HG03196 (cell line): Measurements from ENCODE around the gene CD200R1L.

Source experiments
- ATAC-seq: cut with Tn5 transposase; IDR thresholded peaks from one replicate; pipeline ENCODE4 v1.9.1; 2021; ENCODE audit not compliant: unreplicated experiment

CD200R1L gene

GRCh38 chr3:112770032-112770626 is 76.5 kb downstream of the CD200R1L start:
- no peak for ATAC-seq

DNA sequence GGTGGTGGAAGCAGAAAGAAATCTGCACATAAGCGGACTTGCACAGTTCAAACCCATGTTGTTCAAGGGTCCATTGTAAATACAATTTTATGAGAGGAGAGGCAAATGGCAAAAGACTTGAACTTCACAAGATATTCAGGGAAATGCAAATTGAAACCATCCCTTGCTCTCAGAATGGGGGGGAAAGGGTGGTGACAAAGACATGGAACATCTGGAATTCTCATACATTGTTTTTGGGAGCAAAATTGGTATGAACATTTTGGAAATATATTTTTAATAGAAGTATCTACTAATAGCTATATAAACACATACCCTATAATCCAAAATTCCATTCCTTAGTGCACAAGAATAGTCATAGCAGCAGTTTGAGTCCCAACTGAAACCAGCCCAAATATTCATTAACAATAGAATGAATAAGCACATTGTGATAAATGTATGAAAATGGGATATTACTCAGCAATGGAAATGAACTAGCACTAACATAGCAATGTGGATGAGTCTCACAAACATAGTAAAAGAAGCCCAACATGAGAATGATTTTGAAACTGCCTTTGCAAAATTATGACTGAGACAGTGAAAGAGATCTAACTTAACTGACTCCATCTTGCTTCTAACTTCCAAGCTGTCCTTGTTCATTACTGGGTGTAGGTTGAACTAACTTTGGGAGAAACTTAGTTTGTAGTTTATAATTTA is 77.2 kb downstream of the CD200R1L start:
- ATAC-seq, result no peak

GRCh38 chr3:112767777-112768176 is 78.9 kb downstream of the CD200R1L start:
- no peak for ATAC-seq

DNA sequence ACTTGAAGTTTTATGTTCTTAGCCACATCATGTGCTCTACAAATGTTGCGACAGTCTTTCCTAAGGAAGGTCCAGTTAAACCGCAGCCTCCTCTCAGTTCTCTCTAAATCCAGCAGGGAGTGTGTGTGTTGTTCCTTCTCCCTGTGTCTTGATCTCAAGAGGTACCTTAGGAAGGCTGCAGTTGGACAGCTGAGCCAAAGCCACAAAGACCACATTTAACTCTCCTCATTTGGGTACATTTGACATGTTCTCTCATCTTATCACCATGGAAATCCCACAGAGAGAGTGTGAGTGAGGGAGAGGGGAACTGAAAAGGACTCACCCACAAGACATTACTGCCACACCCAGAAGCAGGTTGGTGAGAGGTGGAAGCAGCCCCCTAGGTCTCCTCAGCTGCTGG is 79.5 kb downstream of the CD200R1L start:
- no peak for ATAC-seq
